SK-N-SH (cell line): ENCODE results near the gene SKI.

Experiments
- EP300 ChIP-seq, 2 experiments: IDR thresholded peaks; 2 replicates each; pipeline versions ENCODE4 v1.4.0 to v1.6.1; 2012; ENCODE audit warnings: borderline replicate concordance in 1 of 2, low read depth in 1 of 2, low read length in 1 of 2
- EZH2phosphoT487 ChIP-seq: fragments of 200-600 bp; sonication (generic); IDR thresholded peaks from 2 replicates; pipeline ENCODE4 v1.6.1; 2017; ENCODE audit warnings: low read depth, mixed run types, mild to moderate bottlenecking, antibody characterized with exemption, moderate library complexity, borderline replicate concordance
- MAX ChIP-seq: IDR thresholded peaks from 2 replicates; pipeline ENCODE4 v1.4.0; 2012; ENCODE audit warnings: low read depth
- POLR2AphosphoS5 ChIP-seq: IDR thresholded peaks from 2 replicates; pipeline ENCODE4 v1.6.1; 2012; ENCODE audit warnings: low read depth, low read length
- TF ChIP-seq, protein P1 (sequence below): fragments of 200-600 bp; sonication (generic); IDR thresholded peaks from 2 replicates; pipeline ENCODE4 v1.6.1; 2017; ENCODE audit warnings: antibody characterized with exemption, mild to moderate bottlenecking, moderate library complexity

DNA sequence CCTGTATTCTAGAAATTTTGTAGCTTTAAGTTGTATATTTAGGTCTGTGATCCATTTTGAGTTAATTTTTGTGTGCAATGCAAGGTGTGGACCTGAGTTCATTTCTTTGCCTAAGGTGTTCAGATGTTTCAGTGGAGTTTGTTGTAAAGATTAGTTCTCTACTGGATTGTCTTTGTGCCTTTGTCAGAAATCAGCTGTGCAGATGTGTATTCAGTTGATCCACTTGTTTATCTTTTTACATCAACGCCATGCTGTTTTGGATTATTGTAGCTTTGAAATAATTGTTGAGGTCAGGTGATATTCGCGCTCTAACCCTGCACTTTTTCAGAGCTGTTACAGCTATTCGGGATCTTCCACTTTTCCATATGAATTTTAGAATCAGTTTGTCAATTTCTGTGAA is 32.8 kb downstream of the SKI start:
- no peak for TF ChIP-seq POLR2AphosphoS5
- no peak for TF ChIP-seq EP300 (IDR thresholded peaks at IDR 0.05; ENCODE audit: borderline replicate concordance in 1 of 2, low read depth in 1 of 2, low read length in 1 of 2)
- TF ChIP-seq EZH2phosphoT487 = no peak
- TF ChIP-seq, protein P1, sequence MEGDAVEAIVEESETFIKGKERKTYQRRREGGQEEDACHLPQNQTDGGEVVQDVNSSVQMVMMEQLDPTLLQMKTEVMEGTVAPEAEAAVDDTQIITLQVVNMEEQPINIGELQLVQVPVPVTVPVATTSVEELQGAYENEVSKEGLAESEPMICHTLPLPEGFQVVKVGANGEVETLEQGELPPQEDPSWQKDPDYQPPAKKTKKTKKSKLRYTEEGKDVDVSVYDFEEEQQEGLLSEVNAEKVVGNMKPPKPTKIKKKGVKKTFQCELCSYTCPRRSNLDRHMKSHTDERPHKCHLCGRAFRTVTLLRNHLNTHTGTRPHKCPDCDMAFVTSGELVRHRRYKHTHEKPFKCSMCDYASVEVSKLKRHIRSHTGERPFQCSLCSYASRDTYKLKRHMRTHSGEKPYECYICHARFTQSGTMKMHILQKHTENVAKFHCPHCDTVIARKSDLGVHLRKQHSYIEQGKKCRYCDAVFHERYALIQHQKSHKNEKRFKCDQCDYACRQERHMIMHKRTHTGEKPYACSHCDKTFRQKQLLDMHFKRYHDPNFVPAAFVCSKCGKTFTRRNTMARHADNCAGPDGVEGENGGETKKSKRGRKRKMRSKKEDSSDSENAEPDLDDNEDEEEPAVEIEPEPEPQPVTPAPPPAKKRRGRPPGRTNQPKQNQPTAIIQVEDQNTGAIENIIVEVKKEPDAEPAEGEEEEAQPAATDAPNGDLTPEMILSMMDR = no peak
- TF ChIP-seq MAX = no peak
